ENCODE results near the gene FBXO44.

The FBXO44 gene

GRCh38 chr1:11649624-11650330 lies 4.9 kb upstream of the FBXO44 start:
- Histone ChIP-seq H3K4me1 (ENCODE audit: control insufficient read depth, low read depth, low read length) (peaks cover 7% of the 10 kb centered on the region), H3K9me3 (ENCODE audit: control insufficient read depth, low read depth, low read length) (no peaks in the 10 kb centered on the region), H3K9ac (ENCODE audit: low read length) (no peak overlapping the region), H3K27me3 (ENCODE audit: control insufficient read depth, insufficient read depth, low read length) (peaks cover 50% of the 10 kb centered on the region), H3K4me3 (ENCODE audit: low read length) (no peak overlapping the region), H3K27ac (ENCODE audit: low read length) (no peak overlapping the region), H3K36me3 (ENCODE audit: control insufficient read depth, low read depth, low read length) (no peaks in the 10 kb centered on the region)

DNA sequence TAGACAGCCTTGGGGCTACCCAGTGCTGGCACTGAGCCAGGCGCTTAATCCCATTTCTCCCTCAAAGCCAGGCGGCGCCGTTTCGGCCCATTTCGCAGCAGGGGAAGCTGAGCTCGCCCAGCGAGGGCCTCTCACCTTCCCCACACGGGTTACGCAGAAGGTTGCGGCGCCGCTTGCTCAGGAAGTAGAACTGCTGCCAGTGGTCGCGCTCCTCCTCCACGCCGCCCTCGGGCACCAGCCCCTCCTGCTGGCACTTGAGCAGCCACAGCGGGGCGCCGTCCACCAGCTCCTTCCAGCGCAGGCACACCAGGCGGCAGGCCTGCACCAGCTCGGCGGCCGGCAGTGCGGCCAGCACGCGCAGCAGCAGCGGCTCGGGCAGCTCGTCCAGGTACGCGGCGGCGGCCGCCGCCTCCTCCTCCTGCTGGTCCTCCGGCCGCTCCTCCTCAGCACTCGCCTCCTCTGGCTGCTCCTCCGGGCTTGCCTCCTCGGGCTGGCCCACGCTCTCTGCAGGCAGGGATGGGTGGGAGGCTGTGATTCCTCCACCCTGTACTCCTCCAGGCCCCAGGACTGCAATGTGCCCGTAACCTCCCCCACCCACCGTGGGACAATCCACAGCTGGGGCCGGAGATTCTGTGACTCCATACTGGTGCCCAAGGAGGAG lies 4.2 kb upstream of the FBXO44 start:
- no peaks in the 10 kb centered on the region for H3K36me3 ChIP-seq (ENCODE audit: control insufficient read depth, low read depth, low read length)
- H3K9me3 ChIP-seq (ENCODE audit: control insufficient read depth, low read depth, low read length) = no peaks in the 10 kb centered on the region
- peaks cover 9% of the 10 kb centered on the region for H3K4me1 ChIP-seq (ENCODE audit: control insufficient read depth, low read depth, low read length)
- peaks cover 50% of the 10 kb centered on the region for H3K27me3 ChIP-seq (ENCODE audit: control insufficient read depth, insufficient read depth, low read length)
- H3K4me3 ChIP-seq (ENCODE audit: low read length) = peak overlapping the region; percentile 7
- no peak overlapping the region for H3K27ac ChIP-seq (ENCODE audit: low read length)
- no peak overlapping the region for H3K9ac ChIP-seq (ENCODE audit: low read length)

- Histone ChIP-seq H3K4me3 (ENCODE audit: low read length) (peak overlapping the region; percentile 7), H3K36me3 (ENCODE audit: control insufficient read depth, low read depth, low read length) (no peaks in the 10 kb centered on the region), H3K27me3 (ENCODE audit: control insufficient read depth, insufficient read depth, low read length) (peaks cover 50% of the 10 kb centered on the region), H3K4me1 (ENCODE audit: control insufficient read depth, low read depth, low read length) (peaks cover 14% of the 10 kb centered on the region), H3K9me3 (ENCODE audit: control insufficient read depth, low read depth, low read length) (no peaks in the 10 kb centered on the region), H3K9ac (ENCODE audit: low read length) (no peak overlapping the region), H3K27ac (ENCODE audit: low read length) (no peak overlapping the region)
Measured at GRCh38 chr1:11651017-11651416, 3.7 kb upstream of the FBXO44 start.

- no peaks in the 10 kb centered on the region for H3K36me3 ChIP-seq (ENCODE audit: control insufficient read depth, low read depth, low read length)
- H3K27ac ChIP-seq (ENCODE audit: low read length) = no peak overlapping the region
- H3K9ac ChIP-seq (ENCODE audit: low read length) = no peak overlapping the region
- peaks cover 50% of the 10 kb centered on the region for H3K27me3 ChIP-seq (ENCODE audit: control insufficient read depth, insufficient read depth, low read length)
- H3K9me3 ChIP-seq (ENCODE audit: control insufficient read depth, low read depth, low read length) = no peaks in the 10 kb centered on the region
- H3K4me3 ChIP-seq (ENCODE audit: low read length) = no peak overlapping the region
- H3K4me1 ChIP-seq (ENCODE audit: control insufficient read depth, low read depth, low read length) = peaks cover 14% of the 10 kb centered on the region
Measured at GRCh38 chr1:11652203-11652780, 2.4 kb upstream of the FBXO44 start.

- H3K36me3 ChIP-seq (ENCODE audit: control insufficient read depth, low read depth, low read length) = no peaks in the 10 kb centered on the region
- peaks cover 14% of the 10 kb centered on the region for H3K4me1 ChIP-seq (ENCODE audit: control insufficient read depth, low read depth, low read length)
- H3K9me3 ChIP-seq (ENCODE audit: control insufficient read depth, low read depth, low read length) = no peaks in the 10 kb centered on the region
- peak overlapping the region; percentile 61 for H3K4me3 ChIP-seq (ENCODE audit: low read length)
- peak overlapping the region; percentile 13 for H3K9ac ChIP-seq (ENCODE audit: low read length)
- H3K27ac ChIP-seq (ENCODE audit: low read length) = no peak overlapping the region
- peaks cover 50% of the 10 kb centered on the region for H3K27me3 ChIP-seq (ENCODE audit: control insufficient read depth, insufficient read depth, low read length)
Measured at GRCh38 chr1:11653101-11653860, 1.4 kb upstream of the FBXO44 start.

GRCh38 chr1:11653861-11654136 lies 878 bp upstream of the FBXO44 start:
- H3K9me3 ChIP-seq (ENCODE audit: control insufficient read depth, low read depth, low read length) = no peaks in the 10 kb centered on the region
- peaks cover 50% of the 10 kb centered on the region for H3K27me3 ChIP-seq (ENCODE audit: control insufficient read depth, insufficient read depth, low read length)
- H3K36me3 ChIP-seq (ENCODE audit: control insufficient read depth, low read depth, low read length) = no peaks in the 10 kb centered on the region
- peak overlapping the region; percentile 13 for H3K9ac ChIP-seq (ENCODE audit: low read length)
- H3K4me1 ChIP-seq (ENCODE audit: control insufficient read depth, low read depth, low read length) = peaks cover 14% of the 10 kb centered on the region
- peak overlapping the region; percentile 61 for H3K4me3 ChIP-seq (ENCODE audit: low read length)
- no peak overlapping the region for H3K27ac ChIP-seq (ENCODE audit: low read length)

- peaks cover 14% of the 10 kb centered on the region for H3K4me1 ChIP-seq (ENCODE audit: control insufficient read depth, low read depth, low read length)
- H3K4me3 ChIP-seq (ENCODE audit: low read length) = peak overlapping the region; percentile 62
- H3K9ac ChIP-seq (ENCODE audit: low read length) = peak overlapping the region; percentile 32
- peaks cover 40% of the 10 kb centered on the region for H3K27me3 ChIP-seq (ENCODE audit: control insufficient read depth, insufficient read depth, low read length)
- no peaks in the 10 kb centered on the region for H3K9me3 ChIP-seq (ENCODE audit: control insufficient read depth, low read depth, low read length)
- H3K27ac ChIP-seq (ENCODE audit: low read length) = no peak overlapping the region
- H3K36me3 ChIP-seq (ENCODE audit: control insufficient read depth, low read depth, low read length) = peaks cover under 1% of the 10 kb centered on the region
Measured at GRCh38 chr1:11654939-11655808, 497 bp downstream of the FBXO44 start.

DNA sequence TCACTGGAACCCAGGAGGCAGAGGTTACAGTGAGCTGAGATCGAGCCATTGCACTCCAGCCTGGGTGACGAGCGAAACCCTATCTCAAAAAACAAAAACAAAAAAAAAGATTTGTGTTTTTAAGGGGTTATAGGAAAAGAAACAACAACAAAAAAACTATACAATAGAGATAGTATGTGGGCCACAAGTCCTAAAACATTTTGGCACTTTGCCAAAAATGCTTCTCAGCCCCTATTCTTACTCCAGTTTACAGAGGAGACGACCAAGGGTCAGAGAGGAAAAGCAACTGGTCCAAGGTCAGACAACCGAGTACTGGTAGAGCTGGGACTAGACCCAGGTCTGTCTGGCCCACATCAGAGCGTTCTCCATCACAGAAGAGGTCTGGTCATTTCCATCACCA lies 3.0 kb downstream of the FBXO44 start:
- Histone ChIP-seq H3K4me3 (ENCODE audit: low read length) (no peak overlapping the region), H3K36me3 (ENCODE audit: control insufficient read depth, low read depth, low read length) (peaks cover 6% of the 10 kb centered on the region), H3K27ac (ENCODE audit: low read length) (no peak overlapping the region), H3K4me1 (ENCODE audit: control insufficient read depth, low read depth, low read length) (peaks cover 14% of the 10 kb centered on the region), H3K27me3 (ENCODE audit: control insufficient read depth, insufficient read depth, low read length) (peaks cover 15% of the 10 kb centered on the region), H3K9me3 (ENCODE audit: control insufficient read depth, low read depth, low read length) (no peaks in the 10 kb centered on the region), H3K9ac (ENCODE audit: low read length) (no peak overlapping the region)

- Histone ChIP-seq H3K36me3 (ENCODE audit: control insufficient read depth, low read depth, low read length) (peaks cover 6% of the 10 kb centered on the region), H3K9me3 (ENCODE audit: control insufficient read depth, low read depth, low read length) (no peaks in the 10 kb centered on the region), H3K4me1 (ENCODE audit: control insufficient read depth, low read depth, low read length) (peaks cover 7% of the 10 kb centered on the region), H3K4me3 (ENCODE audit: low read length) (no peak overlapping the region), H3K27me3 (ENCODE audit: control insufficient read depth, insufficient read depth, low read length) (peaks cover 10% of the 10 kb centered on the region), H3K9ac (ENCODE audit: low read length) (no peak overlapping the region), H3K27ac (ENCODE audit: low read length) (no peak overlapping the region)
Measured at GRCh38 chr1:11658542-11658941, 3.9 kb downstream of the FBXO44 start.

DNA sequence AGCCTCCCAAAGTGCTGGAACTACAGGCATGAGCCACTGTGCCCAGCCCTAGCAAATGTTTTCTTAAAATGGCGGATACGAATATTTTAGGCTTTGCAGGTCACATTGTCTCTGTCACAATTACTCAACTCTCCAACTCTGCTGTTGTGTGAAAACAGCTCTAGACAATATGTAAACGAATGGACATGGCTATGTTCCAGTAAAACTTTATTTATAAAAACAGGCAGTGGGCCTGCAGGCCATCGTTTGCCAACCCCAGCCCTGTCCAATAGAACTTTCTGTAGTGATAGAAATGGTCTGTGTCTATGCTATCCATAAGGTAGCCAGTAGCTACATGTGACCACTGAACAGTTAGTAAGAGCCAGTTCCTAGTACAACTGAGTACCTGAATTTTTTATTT lies 5.1 kb downstream of the FBXO44 start:
- H3K36me3 ChIP-seq (ENCODE audit: control insufficient read depth, low read depth, low read length) = peaks cover 6% of the 10 kb centered on the region
- no peak overlapping the region for H3K27ac ChIP-seq (ENCODE audit: low read length)
- H3K4me3 ChIP-seq (ENCODE audit: low read length) = no peak overlapping the region
- H3K9ac ChIP-seq (ENCODE audit: low read length) = no peak overlapping the region
- H3K27me3 ChIP-seq (ENCODE audit: control insufficient read depth, insufficient read depth, low read length) = peaks cover 7% of the 10 kb centered on the region
- H3K9me3 ChIP-seq (ENCODE audit: control insufficient read depth, low read depth, low read length) = no peaks in the 10 kb centered on the region
- H3K4me1 ChIP-seq (ENCODE audit: control insufficient read depth, low read depth, low read length) = peaks cover 7% of the 10 kb centered on the region

DNA sequence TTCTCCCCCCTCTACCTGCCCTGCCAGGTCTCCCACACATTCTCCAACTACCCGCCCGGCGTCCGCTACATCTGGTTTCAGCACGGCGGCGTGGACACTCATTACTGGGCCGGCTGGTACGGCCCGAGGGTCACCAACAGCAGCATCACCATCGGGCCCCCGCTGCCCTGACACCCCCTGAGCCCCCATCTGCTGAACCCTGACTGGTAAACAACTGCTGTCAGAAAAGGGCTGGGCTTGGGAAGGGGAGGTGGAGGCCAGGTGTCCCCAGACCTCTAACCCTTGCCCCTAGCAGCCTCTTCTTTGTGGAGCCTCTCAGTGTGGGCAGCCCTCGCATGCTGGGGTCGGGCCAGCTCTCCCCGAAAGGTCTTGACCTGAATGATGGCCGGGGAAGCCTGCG lies 6.4 kb downstream of the FBXO44 start:
- no peak overlapping the region for H3K9ac ChIP-seq (ENCODE audit: low read length)
- peaks cover 6% of the 10 kb centered on the region for H3K36me3 ChIP-seq (ENCODE audit: control insufficient read depth, low read depth, low read length)
- no peaks in the 10 kb centered on the region for H3K9me3 ChIP-seq (ENCODE audit: control insufficient read depth, low read depth, low read length)
- H3K27ac ChIP-seq (ENCODE audit: low read length) = no peak overlapping the region
- no peak overlapping the region for H3K4me3 ChIP-seq (ENCODE audit: low read length)
- peaks cover 7% of the 10 kb centered on the region for H3K27me3 ChIP-seq (ENCODE audit: control insufficient read depth, insufficient read depth, low read length)
- no peaks in the 10 kb centered on the region for H3K4me1 ChIP-seq (ENCODE audit: control insufficient read depth, low read depth, low read length)
